Activated CD8-positive, alpha-beta T cell treated with anti-CD3 and anti-CD28 coated beads, Interleukin-2, amount 10 ng/mL, durations not matched to agents 7 days and 5 days (primary cell): ENCODE results near the gene PROP1. TPM values are rescaled to one million over a fixed set of nuclear protein-coding genes. Genes with fewer than 3 reads are reported as not detected.

ENCODE experiments used
- ATAC-seq: fragments of 150-1000 bp; cut with Tn5 transposase; one replicate; pipeline ENCODE4 v1.10.0; 2021; ENCODE audit warnings: moderate library complexity
- CTCF ChIA-PET: fragments of 350-600 bp; sonication (Branson Sonifier 250); formaldehyde crosslinking; loops from one replicate; lab custom pipeline; 2021; ENCODE audit warnings: antibody characterized with exemption; lab: Charles Lee
- POLR2A ChIA-PET: fragments of 350-600 bp; sonication (Branson Sonifier 250); formaldehyde crosslinking; loops from one replicate; lab custom pipeline; 2021; ENCODE audit warnings: antibody characterized with exemption; lab: Charles Lee
- DNase-seq: peaks from one replicate; pipeline ENCODE4 v3.0.0-alpha.2; 2020
- H3K27ac Mint-ChIP-seq: one replicate; pipeline ENCODE4 v1.8.0; 2021; ENCODE audit warnings: mild to moderate bottlenecking, mixed read lengths
- H3K27me3 Mint-ChIP-seq: one replicate; pipeline ENCODE4 v1.8.0; 2021; ENCODE audit warnings: low read depth, mixed read lengths
- H3K36me3 Mint-ChIP-seq: one replicate; pipeline ENCODE4 v1.8.0; 2021; ENCODE audit warnings: low read depth, mixed read lengths
- H3K4me1 Mint-ChIP-seq: one replicate; pipeline ENCODE4 v1.8.0; 2021; ENCODE audit warnings: low read depth, mixed read lengths
- H3K4me3 Mint-ChIP-seq: one replicate; pipeline ENCODE4 v1.8.0; 2021; ENCODE audit warnings: mild to moderate bottlenecking, mixed read lengths
- H3K9me3 Mint-ChIP-seq: one replicate; pipeline ENCODE4 v1.8.0; 2022; ENCODE audit warnings: mixed read lengths; ENCODE audit not compliant: insufficient read depth
- total RNA-seq, 2 experiments: library from RNA; stranded (reverse); gene quantifications; one replicate each; pipeline ENCODE4 v1.2.3, GENCODE V29; 2021

Gene PROP1
- total RNA-seq, 2 experiments from 2014 or later: not detected

- H3K4me3 Mint-ChIP-seq: no peak overlapping the region
- peaks cover 22% of the 10 kb centered on the region for H3K27me3 Mint-ChIP-seq
- no peak overlapping the region for H3K27ac Mint-ChIP-seq
- ATAC-seq (no peak), DNase-seq (no peak)
- peaks cover 5% of the 10 kb centered on the region for H3K4me1 Mint-ChIP-seq
- POLR2A ChIA-PET: no interaction called here
- H3K36me3 Mint-ChIP-seq: no peaks in the 10 kb centered on the region
- H3K9me3 Mint-ChIP-seq: no peaks in the 10 kb centered on the region
- CTCF ChIA-PET: no interaction called here
Observed at GRCh38 chr5:177994063-177994462, 2.0 kb downstream of the PROP1 start.

- no peaks in the 10 kb centered on the region for H3K36me3 Mint-ChIP-seq
- peaks cover 5% of the 10 kb centered on the region for H3K4me1 Mint-ChIP-seq
- CTCF ChIA-PET: no interaction called here
- peaks cover 24% of the 10 kb centered on the region for H3K27me3 Mint-ChIP-seq
- H3K27ac Mint-ChIP-seq: no peak overlapping the region
- POLR2A ChIA-PET: no interaction called here
- no peak overlapping the region for H3K4me3 Mint-ChIP-seq
- no peaks in the 10 kb centered on the region for H3K9me3 Mint-ChIP-seq
- DNase-seq (no peak), ATAC-seq (peak; percentile 23)
Observed at GRCh38 chr5:177992466-177992865, 3.6 kb downstream of the PROP1 start.

- Mint-ChIP-seq H3K27me3 (peaks cover 39% of the 10 kb centered on the region), H3K36me3 (no peaks in the 10 kb centered on the region), H3K4me3 (no peak overlapping the region), H3K4me1 (peaks cover 11% of the 10 kb centered on the region), H3K9me3 (no peaks in the 10 kb centered on the region), H3K27ac (no peak overlapping the region)
- POLR2A ChIA-PET: no interaction called here
- no peak for ATAC-seq
- DNase-seq: no peak
- CTCF ChIA-PET: no interaction called here
Observed at GRCh38 chr5:177988989-177989625, 6.9 kb downstream of the PROP1 start.

GRCh38 chr5:177987326-177987725 lies 8.7 kb downstream of the PROP1 start:
- ATAC-seq (no peak), DNase-seq (no peak)
- ChIA-PET CTCF (no interaction called here), POLR2A (no interaction called here)
- Mint-ChIP-seq H3K4me3 (no peak overlapping the region), H3K4me1 (peaks cover 8% of the 10 kb centered on the region), H3K36me3 (no peaks in the 10 kb centered on the region), H3K27ac (no peak overlapping the region), H3K27me3 (peaks cover 49% of the 10 kb centered on the region), H3K9me3 (no peaks in the 10 kb centered on the region)

- Mint-ChIP-seq H3K4me1 (peaks cover 8% of the 10 kb centered on the region), H3K4me3 (no peak overlapping the region), H3K9me3 (no peaks in the 10 kb centered on the region), H3K36me3 (no peaks in the 10 kb centered on the region), H3K27me3 (peaks cover 54% of the 10 kb centered on the region), H3K27ac (no peak overlapping the region)
- CTCF ChIA-PET: interaction anchor here (2.3 kb wide), 1 partner anchor 13 kb away, joined by 8 read pairs; no protein-coding TSS in a partner anchor
- ATAC-seq (no peak), DNase-seq (no peak)
- POLR2A ChIA-PET: interaction anchor here (0.8 kb wide), 1 partner anchor 10 kb away, joined by 3 read pairs; no protein-coding TSS in a partner anchor
Observed at GRCh38 chr5:177985430-177986040, 10.5 kb downstream of the PROP1 start.

- DNase-seq: no peak
- peak; percentile 14 for ATAC-seq
- CTCF ChIA-PET: interaction anchor here (2.3 kb wide), 1 partner anchor 12 kb away, joined by 8 read pairs; no protein-coding TSS in a partner anchor
- Mint-ChIP-seq H3K4me1 (peaks cover 8% of the 10 kb centered on the region), H3K27me3 (peaks cover 54% of the 10 kb centered on the region), H3K36me3 (no peaks in the 10 kb centered on the region), H3K9me3 (no peaks in the 10 kb centered on the region), H3K4me3 (peak overlapping the region; percentile 25), H3K27ac (no peak overlapping the region)
- POLR2A ChIA-PET: interaction anchor here (0.8 kb wide), 1 partner anchor 10 kb away, joined by 3 read pairs; no protein-coding TSS in a partner anchor
Observed at GRCh38 chr5:177984584-177985206, 11.3 kb downstream of the PROP1 start.

- H3K27me3 Mint-ChIP-seq: peaks cover 54% of the 10 kb centered on the region
- DNase-seq (no peak), ATAC-seq (no peak)
- no peaks in the 10 kb centered on the region for H3K36me3 Mint-ChIP-seq
- ChIA-PET CTCF (interaction anchor here (2.3 kb wide), 1 partner anchor 12 kb away, joined by 8 read pairs; no protein-coding TSS in a partner anchor), POLR2A (no interaction called here)
- no peaks in the 10 kb centered on the region for H3K9me3 Mint-ChIP-seq
- no peak overlapping the region for H3K27ac Mint-ChIP-seq
- peaks cover 8% of the 10 kb centered on the region for H3K4me1 Mint-ChIP-seq
- no peak overlapping the region for H3K4me3 Mint-ChIP-seq
Observed at GRCh38 chr5:177983763-177984583, 12.1 kb downstream of the PROP1 start.

GRCh38 chr5:177982956-177983355 lies 13.1 kb downstream of the PROP1 start:
- DNase-seq (no peak), ATAC-seq (no peak)
- Mint-ChIP-seq H3K9me3 (no peaks in the 10 kb centered on the region), H3K4me1 (peaks cover 8% of the 10 kb centered on the region), H3K4me3 (no peak overlapping the region), H3K27ac (no peak overlapping the region), H3K27me3 (peaks cover 54% of the 10 kb centered on the region), H3K36me3 (no peaks in the 10 kb centered on the region)
- ChIA-PET POLR2A (no interaction called here), CTCF (no interaction called here)

- Mint-ChIP-seq H3K27ac (no peak overlapping the region), H3K4me1 (peaks cover 8% of the 10 kb centered on the region), H3K27me3 (peaks cover 50% of the 10 kb centered on the region), H3K4me3 (no peak overlapping the region), H3K9me3 (no peaks in the 10 kb centered on the region), H3K36me3 (no peaks in the 10 kb centered on the region)
- peak; percentile 57 for ATAC-seq
- peak; percentile 53 for DNase-seq
- ChIA-PET CTCF (no interaction called here), POLR2A (no interaction called here)
Observed at GRCh38 chr5:177982072-177982727, 13.8 kb downstream of the PROP1 start.

GRCh38 chr5:177981296-177982071 lies 14.6 kb downstream of the PROP1 start:
- H3K27me3 Mint-ChIP-seq: peaks cover 44% of the 10 kb centered on the region
- no peaks in the 10 kb centered on the region for H3K9me3 Mint-ChIP-seq
- ATAC-seq (no peak), DNase-seq (no peak)
- peak overlapping the region; percentile 3 for H3K27ac Mint-ChIP-seq
- no peaks in the 10 kb centered on the region for H3K36me3 Mint-ChIP-seq
- H3K4me3 Mint-ChIP-seq: no peak overlapping the region
- ChIA-PET POLR2A (no interaction called here), CTCF (no interaction called here)
- H3K4me1 Mint-ChIP-seq: peaks cover 8% of the 10 kb centered on the region

GRCh38 chr5:177980743-177981151 lies 15.3 kb downstream of the PROP1 start:
- POLR2A ChIA-PET: no interaction called here
- H3K9me3 Mint-ChIP-seq: no peaks in the 10 kb centered on the region
- no peak overlapping the region for H3K4me3 Mint-ChIP-seq
- H3K27me3 Mint-ChIP-seq: peaks cover 37% of the 10 kb centered on the region
- no peak for ATAC-seq
- CTCF ChIA-PET: no interaction called here
- H3K4me1 Mint-ChIP-seq: peaks cover 8% of the 10 kb centered on the region
- H3K27ac Mint-ChIP-seq: peak overlapping the region; percentile 3
- no peaks in the 10 kb centered on the region for H3K36me3 Mint-ChIP-seq
- no peak for DNase-seq
